GM19452 (cell line): ENCODE measurements around the gene ECSCR.
A peak's percentile ranks its signal among the peaks of the same experiment; 100 is the strongest.
"Not testable (repeated sequence)": the region's sequence is repeated elsewhere in the genome, so short reads cannot be mapped to it uniquely, and the experiment has no call there.

Experiments
- ATAC-seq: cut with Tn5 transposase; IDR thresholded peaks from one replicate; pipeline ENCODE4 v1.9.1; 2021; ENCODE audit not compliant: unreplicated experiment

The ECSCR gene

GRCh38 chr5:139414581-139415130 is 47.9 kb downstream of the ECSCR start:
- no peak for ATAC-seq

- ATAC-seq, result no peak
These were observed 48.6 kb downstream of the ECSCR start for GRCh38 chr5:139413963-139414362.

DNA sequence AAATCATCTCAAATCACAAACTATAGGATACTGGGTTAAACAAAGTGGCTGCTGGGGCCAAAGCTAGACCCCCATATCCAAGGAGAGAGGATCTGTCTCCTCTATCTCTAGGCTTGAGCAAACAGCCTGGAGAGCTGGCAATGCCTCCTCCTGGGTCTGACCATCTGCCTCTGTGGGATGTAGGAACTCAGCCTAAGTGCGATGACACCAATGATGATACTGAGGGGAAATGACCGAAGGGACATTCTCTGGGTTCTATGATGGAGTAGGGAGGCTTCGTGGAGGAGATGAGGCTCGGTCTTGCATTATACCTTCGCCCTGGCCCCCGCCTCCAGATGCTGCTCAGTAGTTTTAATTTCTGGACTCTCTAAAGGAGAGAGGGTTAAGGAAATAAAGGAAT is 49.4 kb downstream of the ECSCR start:
- ATAC-seq, result no peak

DNA sequence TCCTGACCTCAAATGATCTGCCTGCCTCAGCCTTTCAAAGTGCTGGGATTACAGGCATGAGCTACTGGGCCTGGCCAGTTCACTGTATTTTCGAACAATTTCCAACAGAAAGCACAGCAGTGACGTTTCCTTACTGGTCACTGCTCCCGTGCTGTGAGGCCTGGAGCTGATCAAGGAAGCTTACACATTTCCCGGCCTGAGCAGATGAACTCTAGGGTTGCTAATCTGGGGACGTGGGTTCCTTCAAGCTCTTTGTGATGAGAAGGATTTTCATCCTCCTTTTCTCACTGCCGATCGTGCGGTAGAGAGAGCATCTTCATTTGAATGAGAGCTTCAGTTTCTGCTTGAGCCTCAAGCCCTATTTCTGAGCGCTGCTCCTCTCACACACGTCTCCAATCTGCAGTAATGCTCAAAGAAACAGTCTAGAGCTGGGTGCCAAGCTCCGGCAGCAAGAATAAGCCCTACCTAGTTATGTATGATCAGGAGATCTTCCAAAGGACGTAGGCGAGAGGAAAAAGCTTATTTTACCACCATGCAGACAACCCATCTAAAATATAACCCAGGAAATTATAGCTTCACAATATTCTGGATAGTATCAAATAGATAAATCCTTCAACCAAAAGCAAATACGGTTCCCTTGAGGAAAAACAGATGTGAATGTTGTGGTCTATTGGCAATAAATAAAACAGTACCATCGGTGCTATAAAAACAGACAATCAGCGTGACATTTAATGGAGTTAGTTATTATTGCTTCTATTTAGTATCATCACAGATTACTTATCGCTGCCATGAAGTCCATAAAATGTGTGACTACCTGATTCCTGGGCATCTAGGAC is 51.3 kb downstream of the ECSCR start:
- no peak for ATAC-seq

DNA sequence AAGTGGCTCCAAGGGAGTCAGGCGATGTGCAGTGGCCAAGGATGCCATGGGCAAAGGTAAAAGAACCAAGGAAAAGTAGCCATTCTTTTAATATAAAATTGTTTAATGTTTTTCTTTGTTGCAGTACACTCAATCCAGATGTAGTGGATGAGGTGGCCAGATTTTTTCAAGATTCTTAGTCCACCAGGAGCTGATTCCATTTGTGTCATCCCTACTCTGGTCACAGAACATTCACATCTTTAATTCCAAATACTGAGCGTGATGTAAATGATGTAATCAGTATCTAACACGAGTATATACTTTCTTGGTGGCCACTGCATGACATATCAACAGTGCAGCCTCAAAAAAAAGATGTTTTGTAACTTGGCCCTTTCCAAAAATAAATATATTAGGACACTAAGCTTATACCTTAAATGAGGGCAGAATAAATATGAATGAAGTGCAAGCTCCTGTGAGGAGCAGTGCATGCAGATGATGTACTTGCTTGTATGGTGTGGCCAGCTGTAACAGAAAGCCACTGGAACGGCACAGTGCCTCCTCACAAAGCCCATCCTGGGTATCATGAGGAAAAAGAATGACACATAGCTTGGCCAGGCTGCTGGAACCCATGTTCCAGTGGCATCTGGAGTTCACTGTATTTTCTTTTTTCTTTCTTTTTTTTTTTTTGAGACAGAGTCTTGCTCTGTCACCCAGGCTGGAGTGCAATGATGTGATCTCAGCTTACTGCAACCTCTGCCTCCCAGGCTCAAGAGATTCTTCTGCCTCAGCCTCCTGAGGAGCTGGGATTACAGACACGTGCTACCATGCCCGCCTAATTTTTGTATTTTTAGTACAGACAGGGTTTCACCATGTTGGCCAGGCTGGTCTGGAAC is 52.2 kb downstream of the ECSCR start:
- no peak for ATAC-seq

GRCh38 chr5:139409116-139409515 is 53.4 kb downstream of the ECSCR start:
- ATAC-seq, result not testable (repeated sequence)

DNA sequence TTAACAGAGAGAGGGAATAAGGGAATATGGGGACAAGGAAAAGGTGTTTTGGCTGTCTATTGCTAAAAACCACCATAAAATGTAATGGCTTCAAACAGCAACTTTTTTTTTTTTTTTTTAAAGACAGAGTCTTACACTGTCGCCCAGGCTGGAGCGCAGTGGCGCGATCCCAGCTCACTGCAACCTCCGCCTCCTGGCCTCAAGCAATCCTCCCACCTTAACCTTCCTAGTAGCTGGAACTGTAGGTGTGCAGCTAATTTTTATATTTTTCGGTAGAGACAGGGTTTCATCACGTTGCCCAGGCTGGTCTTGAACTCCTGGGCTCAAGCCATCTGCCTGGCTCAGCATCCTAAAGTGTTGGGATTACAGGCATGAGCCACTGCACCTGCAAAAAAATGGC is 54.4 kb downstream of the ECSCR start:
- no peak for ATAC-seq

DNA sequence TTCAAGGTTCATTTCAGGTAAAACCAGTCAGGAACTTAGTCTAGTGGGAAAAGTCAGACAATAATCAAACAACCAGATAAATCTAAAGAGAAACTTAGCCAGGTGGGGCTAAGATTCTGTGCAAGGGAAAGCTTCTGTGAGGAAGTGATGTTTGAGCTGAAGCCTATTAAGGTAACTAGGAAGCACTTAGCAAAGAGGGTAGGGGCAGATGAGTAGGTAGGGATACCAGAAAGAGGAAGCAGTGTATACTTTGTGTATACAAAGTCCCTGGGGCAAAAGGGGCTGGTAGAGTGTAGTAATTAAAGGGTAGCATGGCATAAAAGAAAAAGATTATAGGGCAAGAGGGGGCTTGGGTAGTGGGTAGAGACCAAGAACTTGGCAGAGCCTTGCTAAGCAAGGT is 55.0 kb downstream of the ECSCR start:
- no peak for ATAC-seq

DNA sequence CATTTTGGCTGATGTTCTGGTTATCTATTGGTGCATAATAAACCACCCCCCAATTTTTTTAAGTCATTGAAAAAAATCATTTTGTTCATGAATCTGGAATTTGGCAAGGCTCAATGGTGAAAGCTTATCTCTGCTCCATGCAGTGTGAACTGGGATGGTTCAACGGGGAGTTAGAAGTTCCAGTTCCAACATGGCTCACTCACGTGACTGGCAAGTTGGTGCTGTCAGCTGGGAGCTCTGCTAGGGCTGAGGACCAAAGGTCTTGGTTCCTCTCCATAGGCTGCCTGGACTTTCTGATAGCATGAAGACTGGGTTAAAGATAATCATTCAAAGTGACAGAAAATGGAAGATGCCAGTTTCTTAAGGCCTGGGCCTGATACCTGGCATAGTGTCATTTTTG is 55.6 kb downstream of the ECSCR start:
- no peak for ATAC-seq

DNA sequence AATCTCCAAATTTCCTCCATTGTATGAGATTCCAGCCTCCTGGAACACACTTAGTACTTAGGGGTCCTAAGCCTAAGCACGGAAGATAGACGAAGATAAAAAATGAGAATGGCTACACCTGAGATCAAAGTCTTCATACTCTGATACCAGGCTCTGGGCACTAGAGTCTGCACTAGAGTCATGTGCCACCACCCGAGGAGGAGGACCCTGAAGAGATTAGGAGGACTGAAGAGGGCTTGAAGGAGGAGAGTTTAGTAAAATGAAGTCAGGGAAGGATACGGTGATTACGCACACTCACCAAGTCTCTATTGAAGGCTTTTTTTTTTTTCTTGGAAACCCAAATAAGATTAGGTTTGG is 58.1 kb downstream of the ECSCR start:
- ATAC-seq, result no peak

DNA sequence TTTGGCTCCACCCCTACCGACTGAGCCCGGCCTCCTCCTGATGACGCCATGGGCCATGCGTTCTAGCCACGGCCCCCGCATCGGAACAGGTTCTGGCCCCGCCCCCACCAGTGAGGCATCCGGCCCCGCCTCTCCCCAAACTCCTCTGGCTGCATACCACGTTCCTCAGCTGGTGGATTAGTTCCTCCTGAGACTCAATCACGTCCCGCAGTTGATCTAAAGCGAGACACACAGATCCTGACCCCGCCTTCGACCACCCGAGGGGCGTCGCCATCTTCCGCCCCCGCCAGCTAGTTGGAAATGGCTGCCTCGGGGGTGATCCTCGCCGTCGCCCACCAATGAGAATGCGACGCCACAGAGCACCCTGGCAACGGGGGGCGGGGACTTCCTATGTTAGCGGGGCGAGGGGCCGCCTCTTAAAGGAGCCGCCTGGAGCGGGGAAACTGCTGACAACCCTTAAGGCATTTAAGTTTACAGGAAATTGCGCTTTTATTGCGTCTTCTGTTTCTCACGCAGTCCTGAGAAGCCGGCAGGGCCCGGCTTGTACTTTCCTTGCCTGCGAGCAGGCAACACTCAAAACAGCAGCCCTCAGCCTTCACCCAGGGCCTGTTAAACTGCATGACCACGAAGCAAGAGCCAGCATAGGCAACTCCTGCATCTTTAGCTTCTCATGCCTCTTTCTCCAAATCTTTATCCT is 58.6 kb downstream of the ECSCR start, which contains the start of gene SPATA24:
Gene SPATA24 (minus strand): TSS at position 303 of the 697 bp plus-strand sequence. CDS start 29 bp downstream, at position 274.
- peak; percentile 87 for ATAC-seq

DNA sequence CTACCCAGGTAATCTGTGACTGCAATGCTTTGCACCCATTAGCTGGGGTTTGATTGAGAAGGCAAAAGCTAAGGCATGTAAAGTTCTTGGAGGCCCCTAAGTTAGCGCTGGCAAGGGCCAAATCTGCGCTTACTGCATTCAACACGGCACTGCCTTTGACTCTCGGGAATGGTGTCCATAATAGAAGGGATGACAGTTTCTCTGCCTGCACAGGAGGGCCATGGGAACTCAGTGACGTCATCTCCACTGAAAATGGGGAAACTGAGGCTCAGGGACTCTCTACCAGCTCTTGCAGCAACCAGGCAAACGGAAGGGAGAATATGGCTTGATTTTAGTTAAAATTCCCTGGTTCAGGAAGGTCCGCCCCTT is 59.1 kb downstream of the ECSCR start:
- no peak for ATAC-seq

DNA sequence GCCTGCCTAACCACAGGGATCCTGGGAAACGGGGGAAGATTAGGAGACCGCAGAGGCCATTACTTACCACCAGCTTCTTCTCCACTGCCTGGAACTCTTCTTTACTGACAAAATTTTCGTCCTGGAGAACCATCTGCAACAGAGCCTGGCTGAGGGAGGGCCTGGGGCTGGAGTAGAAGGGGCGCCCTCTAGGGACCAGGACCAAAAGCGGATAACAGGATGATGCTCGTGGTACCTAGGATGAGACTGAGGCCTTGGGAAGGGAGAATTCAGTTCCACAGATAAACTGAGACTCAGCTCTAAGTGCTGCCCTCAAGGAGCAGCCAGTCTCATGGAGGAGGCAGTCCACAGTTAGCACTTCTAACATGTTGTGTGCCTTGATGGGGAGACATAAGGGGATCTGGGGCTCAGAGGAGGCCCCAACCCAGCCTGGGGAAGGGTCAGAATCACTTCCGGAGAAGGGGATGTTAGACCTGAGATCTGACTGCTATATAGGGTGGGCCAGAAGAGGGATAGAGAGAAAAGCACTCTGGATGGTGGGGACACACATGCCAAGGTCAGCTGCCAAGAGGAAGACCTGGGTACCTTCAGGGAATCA is 59.9 kb downstream of the ECSCR start:
- ATAC-seq, result no peak

GRCh38 chr5:139401546-139401945 is 61.0 kb downstream of the ECSCR start:
- ATAC-seq, result no peak

- peak; percentile 24 for ATAC-seq
These were observed 62.9 kb downstream of the ECSCR start for GRCh38 chr5:139399501-139400121.
